Ovary (tissue), 3 donors: ENCODE results near the gene TCL1A.

Source experiments
- EP300 ChIP-seq: sonication (generic); formaldehyde crosslinking; IDR thresholded peaks from one replicate; pipeline ENCODE4 v1.6.1; 2017; ENCODE audit warnings: antibody characterized with exemption
- POLR2A ChIP-seq: fragments of 450-650 bp; IDR thresholded peaks from one replicate; pipeline ENCODE4 v1.6.1; 2017; ENCODE audit warnings: antibody characterized with exemption, mild to moderate bottlenecking, moderate library complexity
- TF ChIP-seq, protein P1 (sequence below), 3 donors: fragments of 450-650 bp in 2 of 3; fragments of 200-600 bp in 1 of 3; IDR thresholded peaks; one replicate each; pipeline versions ENCODE4 v1.5.1 to v1.8.0; 2016 to 2022; ENCODE audit warnings: antibody characterized with exemption in 3 of 3, mild to moderate bottlenecking in 1 of 3
- donor health status: DM: no; HTN: no; CAD: no.

DNA sequence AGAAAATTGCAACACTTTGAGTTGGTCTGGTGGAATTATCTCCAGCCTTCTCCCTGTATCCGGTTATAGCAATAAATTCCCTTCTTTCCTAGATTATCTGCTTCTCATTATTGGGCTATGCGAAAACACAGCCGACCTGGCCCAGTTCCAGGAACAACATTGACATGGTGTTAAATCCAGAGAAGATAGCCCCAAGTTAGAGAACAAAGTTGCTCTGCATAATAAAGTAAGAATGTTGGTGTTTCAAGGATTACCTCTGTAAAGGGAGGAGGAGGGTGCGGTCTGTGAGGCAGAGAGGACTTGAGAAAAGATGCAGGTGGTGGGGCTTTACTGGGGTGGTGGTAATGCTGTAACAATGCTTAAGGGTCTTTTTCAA lies 12.1 kb downstream of the TCL1A start:
- TF ChIP-seq, protein P1, sequence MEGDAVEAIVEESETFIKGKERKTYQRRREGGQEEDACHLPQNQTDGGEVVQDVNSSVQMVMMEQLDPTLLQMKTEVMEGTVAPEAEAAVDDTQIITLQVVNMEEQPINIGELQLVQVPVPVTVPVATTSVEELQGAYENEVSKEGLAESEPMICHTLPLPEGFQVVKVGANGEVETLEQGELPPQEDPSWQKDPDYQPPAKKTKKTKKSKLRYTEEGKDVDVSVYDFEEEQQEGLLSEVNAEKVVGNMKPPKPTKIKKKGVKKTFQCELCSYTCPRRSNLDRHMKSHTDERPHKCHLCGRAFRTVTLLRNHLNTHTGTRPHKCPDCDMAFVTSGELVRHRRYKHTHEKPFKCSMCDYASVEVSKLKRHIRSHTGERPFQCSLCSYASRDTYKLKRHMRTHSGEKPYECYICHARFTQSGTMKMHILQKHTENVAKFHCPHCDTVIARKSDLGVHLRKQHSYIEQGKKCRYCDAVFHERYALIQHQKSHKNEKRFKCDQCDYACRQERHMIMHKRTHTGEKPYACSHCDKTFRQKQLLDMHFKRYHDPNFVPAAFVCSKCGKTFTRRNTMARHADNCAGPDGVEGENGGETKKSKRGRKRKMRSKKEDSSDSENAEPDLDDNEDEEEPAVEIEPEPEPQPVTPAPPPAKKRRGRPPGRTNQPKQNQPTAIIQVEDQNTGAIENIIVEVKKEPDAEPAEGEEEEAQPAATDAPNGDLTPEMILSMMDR (IDR thresholded peaks at IDR 0.05) = no peak
- TF ChIP-seq POLR2A = no peak
- TF ChIP-seq EP300 = no peak
